Activated gamma-delta T cell treated with anti-CD3 and anti-CD28 coated beads, Interleukin-2, amount 50 U/mL, for 16 hours (primary cell): ENCODE data around the gene TUBB4A.

ENCODE experiments used
- DNase-seq: peaks from one replicate; pipeline ENCODE4 v3.0.0-alpha.2; 2020; ENCODE audit warnings: low read depth

TUBB4A gene

GRCh38 chr19:6494438-6495036, 7.6 kb downstream of the TUBB4A start:
- no peak for DNase-seq

GRCh38 chr19:6491802-6492592, 10.1 kb downstream of the TUBB4A start:
- no peak for DNase-seq

GRCh38 chr19:6490134-6490533, 12.0 kb downstream of the TUBB4A start:
- DNase-seq = no peak

GRCh38 chr19:6489278-6490061, 12.6 kb downstream of the TUBB4A start:
- DNase-seq = no peak

GRCh38 chr19:6484831-6485230, 17.3 kb downstream of the TUBB4A start:
- DNase-seq = no peak

- DNase-seq = no peak
These were observed 17.9 kb downstream of the TUBB4A start for GRCh38 chr19:6484230-6484629.

GRCh38 chr19:6483235-6483634, 18.9 kb downstream of the TUBB4A start:
- no peak for DNase-seq

GRCh38 chr19:6482343-6482686, 19.8 kb downstream of the TUBB4A start:
- DNase-seq = no peak

- DNase-seq = peak; percentile 36
These were observed 20.4 kb downstream of the TUBB4A start, which contains the start of gene DENND1C for GRCh38 chr19:6481541-6482342. Gene DENND1C, minus strand, starts transcription at chr19:6481787. Its CDS starts 92 bp downstream, at chr19:6481695.

GRCh38 chr19:6480848-6481415, 21.2 kb downstream of the TUBB4A start:
- no peak for DNase-seq

GRCh38 chr19:6479836-6480398, 22.2 kb downstream of the TUBB4A start:
- DNase-seq = no peak

GRCh38 chr19:6478815-6479214, 23.3 kb downstream of the TUBB4A start:
- no peak for DNase-seq

GRCh38 chr19:6476896-6477431, 25.1 kb downstream of the TUBB4A start:
- no peak for DNase-seq

GRCh38 chr19:6476155-6476895, 25.8 kb downstream of the TUBB4A start:
- DNase-seq = peak; percentile 36

- DNase-seq = no peak
These were observed 26.6 kb downstream of the TUBB4A start for GRCh38 chr19:6475321-6476108.

GRCh38 chr19:6473647-6474046, 28.5 kb downstream of the TUBB4A start:
- no peak for DNase-seq

GRCh38 chr19:6472713-6473112, 29.4 kb downstream of the TUBB4A start:
- DNase-seq = no peak

GRCh38 chr19:6471076-6471475, 31.0 kb downstream of the TUBB4A start:
- DNase-seq = no peak

- DNase-seq = no peak
These were observed 31.9 kb downstream of the TUBB4A start for GRCh38 chr19:6470173-6470572.

GRCh38 chr19:6467384-6467783, 34.7 kb downstream of the TUBB4A start:
- DNase-seq = no peak
